ENCODE measurements around the gene BCAR3.

- no peak for TF ChIP-seq CTCF (IDR thresholded peaks at IDR 0.05)
- TF ChIP-seq ZFX (IDR thresholded peaks at IDR 0.05; ENCODE audit: borderline replicate concordance): no peak
Observed at GRCh38 chr1:93687542-93687941, 5.9 kb upstream of the BCAR3 start.

Data from 22Rv1 (cell line).